LNCaP clone FGC (cell line): Measurements from ENCODE around the gene CEBPE.
"Not testable (repeated sequence)": the region's sequence is repeated elsewhere in the genome, so short reads cannot be mapped to it uniquely, and the experiment has no call there.

Source experiments
- DNase-seq: peaks from one replicate; pipeline ENCODE4 v3.0.0-alpha.2; 2011; ENCODE audit warnings: low read depth
- H3K4me3 ChIP-seq: 2 replicates; pipeline ENCODE4 v1.5.1; 2011; ENCODE audit warnings: mild to moderate bottlenecking, low read depth, low read length, control low read depth
- CTCF ChIP-seq: IDR thresholded peaks from 2 replicates; pipeline ENCODE4 v1.5.1; 2012; ENCODE audit warnings: mild to moderate bottlenecking; ENCODE audit not compliant: control insufficient read depth, insufficient read depth; ENCODE audit errors: extremely low read depth

CEBPE gene

GRCh38 chr14:23113431-23114119 is 5.5 kb downstream of the CEBPE start:
- no peak for DNase-seq
- H3K4me3 ChIP-seq: no peak overlapping the region
- TF ChIP-seq CTCF: no peak

- H3K4me3 ChIP-seq: no peak overlapping the region
- no peak for TF ChIP-seq CTCF
- no peak for DNase-seq
Observed at GRCh38 chr14:23112359-23113178, 6.5 kb downstream of the CEBPE start.

GRCh38 chr14:23110579-23111365 is 8.3 kb downstream of the CEBPE start:
- no peak overlapping the region for H3K4me3 ChIP-seq
- DNase-seq: no peak
- no peak for TF ChIP-seq CTCF

- no peak for TF ChIP-seq CTCF
- DNase-seq: no peak
- H3K4me3 ChIP-seq: no peak overlapping the region
Observed at GRCh38 chr14:23109769-23110168, 9.3 kb downstream of the CEBPE start.

GRCh38 chr14:23108169-23108568 is 10.9 kb downstream of the CEBPE start:
- H3K4me3 ChIP-seq, DNase-seq: not testable (repeated sequence)

GRCh38 chr14:23107620-23108019 is 11.4 kb downstream of the CEBPE start:
- DNase-seq, H3K4me3 ChIP-seq: not testable (repeated sequence)

- TF ChIP-seq CTCF: no peak
- DNase-seq: no peak
- no peak overlapping the region for H3K4me3 ChIP-seq
Observed at GRCh38 chr14:23106747-23107045, 12.4 kb downstream of the CEBPE start.
